Activated CD4-positive, alpha-beta memory T cell treated with anti-CD3 and anti-CD28 coated beads, Interleukin-2, amount 10 ng/mL, durations not matched to agents 7 days and 5 days (primary cell): ENCODE measurements around the gene BPIFB3. TPM values are rescaled to one million over a fixed set of nuclear protein-coding genes. Genes with fewer than 3 reads are reported as not detected.
"Not testable (repeated sequence)": the region's sequence is repeated elsewhere in the genome, so short reads cannot be mapped to it uniquely, and the experiment has no call there.

ENCODE experiments used
- CTCF ChIA-PET: fragments of 350-600 bp; sonication (Branson Sonifier 250); formaldehyde crosslinking; loops from one replicate; lab custom pipeline; 2021; ENCODE audit warnings: antibody characterized with exemption, inconsistent platforms; lab: Charles Lee
- POLR2A ChIA-PET: fragments of 350-600 bp; sonication (Branson Sonifier 250); formaldehyde crosslinking; loops from one replicate; lab custom pipeline; 2021; ENCODE audit warnings: antibody characterized with exemption; lab: Charles Lee
- DNase-seq: peaks from one replicate; pipeline ENCODE4 v3.0.0-alpha.2; 2020
- H3K27ac Mint-ChIP-seq: one replicate; pipeline ENCODE4 v1.8.0; 2021; ENCODE audit warnings: mild to moderate bottlenecking, mixed read lengths
- H3K27me3 Mint-ChIP-seq: one replicate; pipeline ENCODE4 v1.8.0; 2021; ENCODE audit warnings: mixed read lengths
- H3K36me3 Mint-ChIP-seq: one replicate; pipeline ENCODE4 v1.8.0; 2021; ENCODE audit warnings: low read depth, mixed read lengths
- H3K4me1 Mint-ChIP-seq: one replicate; pipeline ENCODE4 v1.8.0; 2021; ENCODE audit warnings: mixed read lengths
- H3K4me3 Mint-ChIP-seq: one replicate; pipeline ENCODE4 v1.8.0; 2021; ENCODE audit warnings: mild to moderate bottlenecking, mixed read lengths
- H3K9me3 Mint-ChIP-seq: one replicate; pipeline ENCODE4 v1.8.0; 2021; ENCODE audit warnings: mixed read lengths
- total RNA-seq, 2 experiments: library from RNA; stranded (reverse); gene quantifications; one replicate each; pipeline ENCODE4 v1.2.3, GENCODE V29; 2021

The BPIFB3 gene
- total RNA-seq, 2 experiments from 2014 or later: not detected

DNA sequence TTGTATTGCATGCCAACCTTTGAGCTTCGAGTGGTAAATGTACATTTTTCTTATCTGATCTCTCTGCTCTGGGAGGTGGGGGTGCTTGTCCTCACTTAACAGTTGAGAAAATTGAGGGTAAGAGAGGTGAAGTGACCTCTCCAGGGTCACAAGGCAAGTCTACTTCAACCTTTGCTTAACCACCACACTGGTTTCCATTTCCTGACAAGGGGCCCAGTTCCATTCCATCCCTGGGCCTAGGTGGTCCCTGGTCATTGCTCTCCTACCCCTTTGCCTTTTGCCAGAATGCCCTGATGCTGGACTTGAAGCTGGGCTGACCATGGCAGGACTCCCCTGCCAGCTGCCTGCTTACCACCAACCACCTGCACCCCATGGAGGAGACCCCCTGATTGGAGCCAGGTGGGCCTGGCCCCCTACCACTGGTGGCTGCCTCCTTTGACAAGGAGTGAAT lies 9.9 kb upstream of the BPIFB3 start:
- no peaks in the 10 kb centered on the region for H3K36me3 Mint-ChIP-seq
- POLR2A ChIA-PET: no interaction called here
- peaks cover 11% of the 10 kb centered on the region for H3K9me3 Mint-ChIP-seq
- H3K4me3 Mint-ChIP-seq: no peak overlapping the region
- DNase-seq: no peak
- CTCF ChIA-PET: interaction anchor here (0.5 kb wide), 1 partner anchor 1107 kb away, joined by 3 read pairs; no protein-coding TSS in a partner anchor
- H3K27me3 Mint-ChIP-seq: no peaks in the 10 kb centered on the region
- no peak overlapping the region for H3K27ac Mint-ChIP-seq
- H3K4me1 Mint-ChIP-seq: no peaks in the 10 kb centered on the region

GRCh38 chr20:33045129-33045721 lies 8.5 kb upstream of the BPIFB3 start:
- H3K27me3 Mint-ChIP-seq, DNase-seq, H3K4me3 Mint-ChIP-seq, H3K27ac Mint-ChIP-seq, H3K4me1 Mint-ChIP-seq, POLR2A ChIA-PET, CTCF ChIA-PET, H3K36me3 Mint-ChIP-seq: not testable (repeated sequence)
- H3K9me3 Mint-ChIP-seq: peaks cover 11% of the 10 kb centered on the region

DNA sequence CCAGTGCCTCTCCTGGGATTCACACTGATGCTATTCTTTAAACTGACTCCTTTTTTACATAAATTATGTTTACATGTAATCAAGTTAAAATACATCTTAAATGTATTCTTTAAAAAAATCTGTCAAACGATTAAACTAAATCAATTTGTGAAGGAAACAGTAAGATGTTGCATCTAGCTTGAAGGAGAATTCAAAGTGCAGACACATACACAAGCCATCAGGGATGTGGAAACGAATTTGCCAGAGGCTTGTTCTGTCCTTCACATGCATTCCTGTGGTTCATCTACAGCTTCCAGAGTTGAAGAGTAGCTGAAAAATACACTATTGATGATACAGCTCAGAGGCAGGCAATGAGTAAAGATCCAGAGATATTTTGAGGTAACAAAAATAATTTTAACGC lies 7.3 kb upstream of the BPIFB3 start:
- DNase-seq: no peak
- no peaks in the 10 kb centered on the region for H3K36me3 Mint-ChIP-seq
- H3K27me3 Mint-ChIP-seq: no peaks in the 10 kb centered on the region
- CTCF ChIA-PET: no interaction called here
- H3K4me3 Mint-ChIP-seq: no peak overlapping the region
- no peaks in the 10 kb centered on the region for H3K4me1 Mint-ChIP-seq
- H3K27ac Mint-ChIP-seq: no peak overlapping the region
- POLR2A ChIA-PET: no interaction called here
- H3K9me3 Mint-ChIP-seq: peaks cover 11% of the 10 kb centered on the region

DNA sequence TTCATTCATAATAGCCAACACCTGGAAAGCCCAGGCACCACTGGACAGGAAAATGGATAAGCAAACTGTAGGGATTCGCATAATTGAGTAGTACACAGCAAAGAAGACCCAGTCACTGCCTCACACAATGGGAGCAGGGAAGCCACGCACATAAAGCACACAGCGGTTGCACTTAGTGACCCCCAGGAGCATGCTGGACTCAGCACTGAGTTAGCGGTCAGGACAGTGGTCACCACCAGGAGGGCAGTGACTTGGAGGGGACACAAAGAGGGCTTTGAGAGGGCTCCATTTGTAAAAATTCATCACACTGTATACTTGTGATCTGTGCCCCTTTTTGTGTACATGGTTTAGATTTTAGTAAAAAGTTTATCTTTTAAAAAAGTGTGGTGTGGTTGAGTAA lies 2.4 kb upstream of the BPIFB3 start:
- Mint-ChIP-seq H3K27ac (no peak overlapping the region), H3K9me3 (peaks cover 2% of the 10 kb centered on the region), H3K36me3 (no peaks in the 10 kb centered on the region), H3K27me3 (no peaks in the 10 kb centered on the region), H3K4me1 (no peaks in the 10 kb centered on the region), H3K4me3 (no peak overlapping the region)
- CTCF ChIA-PET: no interaction called here
- POLR2A ChIA-PET: no interaction called here
- DNase-seq: no peak

DNA sequence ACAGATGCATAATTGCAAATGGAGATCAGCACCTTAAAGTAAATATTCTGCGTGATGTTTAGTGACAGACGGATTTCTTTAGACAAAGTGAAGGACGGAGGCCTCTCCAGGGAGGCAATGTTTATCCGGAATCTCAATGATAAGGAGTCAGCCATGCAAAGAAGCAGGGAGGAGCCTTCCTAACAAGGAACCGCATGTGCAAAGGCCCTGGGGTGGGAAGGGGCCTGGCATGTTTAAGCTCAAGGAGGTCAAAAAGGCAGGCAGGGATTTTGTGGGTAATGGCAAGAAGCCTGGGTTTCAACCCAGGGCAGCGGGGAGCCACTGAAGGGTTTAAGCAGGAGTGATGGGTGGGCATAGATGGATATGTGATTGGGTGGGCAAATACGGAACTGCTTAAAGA lies 678 bp downstream of the BPIFB3 start:
- CTCF ChIA-PET: no interaction called here
- POLR2A ChIA-PET: no interaction called here
- Mint-ChIP-seq H3K9me3 (no peaks in the 10 kb centered on the region), H3K36me3 (no peaks in the 10 kb centered on the region), H3K27ac (no peak overlapping the region), H3K4me3 (no peak overlapping the region), H3K4me1 (no peaks in the 10 kb centered on the region), H3K27me3 (no peaks in the 10 kb centered on the region)
- no peak for DNase-seq

DNA sequence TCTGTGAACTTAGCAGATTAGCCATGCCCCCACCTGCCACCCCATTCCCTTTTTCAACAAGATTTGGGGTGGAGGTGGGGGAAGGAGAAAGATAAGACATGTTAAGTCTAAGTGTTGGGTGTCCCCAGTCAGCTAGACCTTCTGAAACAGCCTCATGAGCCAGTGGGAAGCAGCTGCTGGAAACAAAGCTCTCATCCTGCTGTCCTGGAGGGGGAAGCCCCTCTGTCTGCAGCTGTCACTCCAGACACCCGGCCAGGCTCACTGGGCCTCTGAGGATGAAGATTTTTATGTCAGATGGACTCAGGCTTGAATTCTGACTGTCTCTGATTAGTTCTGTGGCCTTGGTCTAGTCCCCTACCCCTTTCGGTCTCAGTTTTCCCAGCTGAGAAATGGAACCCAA lies 1.1 kb downstream of the BPIFB3 start:
- no peak overlapping the region for H3K4me3 Mint-ChIP-seq
- DNase-seq: no peak
- no peaks in the 10 kb centered on the region for H3K9me3 Mint-ChIP-seq
- H3K4me1 Mint-ChIP-seq: no peaks in the 10 kb centered on the region
- POLR2A ChIA-PET: no interaction called here
- H3K36me3 Mint-ChIP-seq: no peaks in the 10 kb centered on the region
- no peaks in the 10 kb centered on the region for H3K27me3 Mint-ChIP-seq
- CTCF ChIA-PET: no interaction called here
- no peak overlapping the region for H3K27ac Mint-ChIP-seq

DNA sequence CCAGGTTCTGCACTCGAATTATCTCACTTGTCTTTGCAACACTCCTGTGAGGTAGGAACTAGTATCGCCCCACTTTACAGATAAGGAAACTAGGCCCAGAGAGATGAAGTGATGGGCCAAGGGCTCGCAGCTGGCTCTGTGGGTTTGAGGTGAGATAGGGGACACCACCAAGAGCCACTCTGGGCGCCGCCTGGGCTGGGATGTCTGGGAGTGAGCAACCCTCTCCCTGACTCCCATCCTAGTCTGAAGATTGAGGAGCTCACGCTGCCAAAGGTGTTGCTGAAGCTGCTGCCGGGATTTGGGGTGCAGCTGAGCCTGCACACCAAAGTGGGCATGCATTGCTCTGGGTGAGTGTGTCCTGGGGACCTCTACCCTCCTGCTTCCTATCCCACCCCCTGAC lies 5.4 kb downstream of the BPIFB3 start:
- DNase-seq: no peak
- Mint-ChIP-seq H3K36me3 (no peaks in the 10 kb centered on the region), H3K9me3 (no peaks in the 10 kb centered on the region), H3K4me1 (no peaks in the 10 kb centered on the region), H3K4me3 (no peak overlapping the region), H3K27me3 (no peaks in the 10 kb centered on the region), H3K27ac (no peak overlapping the region)
- ChIA-PET POLR2A (no interaction called here), CTCF (no interaction called here)

GRCh38 chr20:33059741-33060390 lies 6.2 kb downstream of the BPIFB3 start:
- no peak overlapping the region for H3K4me3 Mint-ChIP-seq
- DNase-seq: no peak
- no peak overlapping the region for H3K27ac Mint-ChIP-seq
- no peaks in the 10 kb centered on the region for H3K9me3 Mint-ChIP-seq
- no peaks in the 10 kb centered on the region for H3K36me3 Mint-ChIP-seq
- ChIA-PET CTCF (no interaction called here), POLR2A (no interaction called here)
- H3K27me3 Mint-ChIP-seq: no peaks in the 10 kb centered on the region
- H3K4me1 Mint-ChIP-seq: no peaks in the 10 kb centered on the region

- CTCF ChIA-PET: no interaction called here
- Mint-ChIP-seq H3K27me3 (no peaks in the 10 kb centered on the region), H3K9me3 (no peaks in the 10 kb centered on the region), H3K36me3 (no peaks in the 10 kb centered on the region), H3K27ac (no peak overlapping the region), H3K4me3 (no peak overlapping the region), H3K4me1 (no peaks in the 10 kb centered on the region)
- DNase-seq: no peak
- POLR2A ChIA-PET: no interaction called here
These were observed 7.9 kb downstream of the BPIFB3 start for GRCh38 chr20:33061658-33062028.

DNA sequence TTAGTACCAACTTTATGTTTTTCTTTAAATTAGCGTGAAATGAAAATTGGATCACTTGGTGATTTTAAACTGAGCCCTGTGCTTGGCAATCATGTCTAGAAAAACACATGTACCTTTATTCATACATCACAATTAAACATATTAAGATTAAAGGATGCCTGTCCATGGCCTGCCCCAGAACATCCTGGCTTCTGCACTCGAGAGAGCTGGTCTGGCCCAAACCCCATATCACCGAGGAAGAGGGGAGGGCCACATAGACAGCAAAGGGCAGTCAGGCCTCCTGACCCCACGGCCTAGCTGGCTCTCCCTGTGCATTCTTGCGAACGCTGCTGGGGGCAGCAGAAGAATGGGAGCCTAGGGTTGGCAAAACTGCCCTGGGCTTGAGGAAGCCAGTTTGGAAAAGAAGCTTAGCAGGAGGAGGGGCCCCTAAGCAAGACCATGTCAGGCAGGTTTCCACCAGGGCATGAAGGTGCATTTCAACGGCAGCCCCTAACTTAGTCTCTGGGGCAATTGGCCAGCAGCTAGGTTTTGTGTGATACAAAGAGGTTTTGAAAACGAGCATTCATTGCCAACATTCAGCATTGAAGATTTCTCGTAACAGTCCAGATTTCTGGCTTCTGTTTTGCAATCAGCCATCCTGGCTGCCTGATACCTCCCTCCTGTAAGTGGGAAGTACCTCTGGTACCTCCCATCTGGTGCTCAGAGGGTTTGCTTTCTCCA lies 8.6 kb downstream of the BPIFB3 start:
- H3K9me3 Mint-ChIP-seq: no peaks in the 10 kb centered on the region
- H3K27ac Mint-ChIP-seq: no peak overlapping the region
- H3K36me3 Mint-ChIP-seq: no peaks in the 10 kb centered on the region
- H3K27me3 Mint-ChIP-seq: no peaks in the 10 kb centered on the region
- H3K4me3 Mint-ChIP-seq: no peak overlapping the region
- POLR2A ChIA-PET: no interaction called here
- DNase-seq: no peak
- CTCF ChIA-PET: no interaction called here
- H3K4me1 Mint-ChIP-seq: no peaks in the 10 kb centered on the region

DNA sequence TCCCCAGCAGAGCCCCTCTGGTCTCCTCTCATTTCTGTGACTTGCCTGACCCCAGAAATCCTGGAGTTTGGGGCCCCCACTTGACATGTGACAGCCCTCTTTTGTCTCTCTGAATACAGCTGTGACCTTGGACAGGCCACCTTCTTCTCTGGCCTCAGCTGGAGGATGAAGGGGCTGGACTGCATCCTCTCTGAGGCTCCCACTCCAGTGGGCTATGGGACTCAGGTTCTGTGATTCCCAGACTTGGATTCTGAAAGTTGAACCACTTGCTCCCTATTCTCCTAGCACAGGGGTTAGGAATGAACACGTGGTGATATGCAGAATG lies 9.1 kb downstream of the BPIFB3 start:
- Mint-ChIP-seq H3K27ac (no peak overlapping the region), H3K36me3 (no peaks in the 10 kb centered on the region), H3K4me3 (no peak overlapping the region), H3K27me3 (no peaks in the 10 kb centered on the region), H3K4me1 (no peaks in the 10 kb centered on the region), H3K9me3 (no peaks in the 10 kb centered on the region)
- POLR2A ChIA-PET: no interaction called here
- CTCF ChIA-PET: no interaction called here
- no peak for DNase-seq

- DNase-seq: no peak
- POLR2A ChIA-PET: no interaction called here
- no peaks in the 10 kb centered on the region for H3K9me3 Mint-ChIP-seq
- H3K4me3 Mint-ChIP-seq: no peak overlapping the region
- H3K36me3 Mint-ChIP-seq: no peaks in the 10 kb centered on the region
- H3K27ac Mint-ChIP-seq: no peak overlapping the region
- no peaks in the 10 kb centered on the region for H3K4me1 Mint-ChIP-seq
- CTCF ChIA-PET: no interaction called here
- H3K27me3 Mint-ChIP-seq: no peaks in the 10 kb centered on the region
These were observed 9.6 kb downstream of the BPIFB3 start for GRCh38 chr20:33063271-33063670.

DNA sequence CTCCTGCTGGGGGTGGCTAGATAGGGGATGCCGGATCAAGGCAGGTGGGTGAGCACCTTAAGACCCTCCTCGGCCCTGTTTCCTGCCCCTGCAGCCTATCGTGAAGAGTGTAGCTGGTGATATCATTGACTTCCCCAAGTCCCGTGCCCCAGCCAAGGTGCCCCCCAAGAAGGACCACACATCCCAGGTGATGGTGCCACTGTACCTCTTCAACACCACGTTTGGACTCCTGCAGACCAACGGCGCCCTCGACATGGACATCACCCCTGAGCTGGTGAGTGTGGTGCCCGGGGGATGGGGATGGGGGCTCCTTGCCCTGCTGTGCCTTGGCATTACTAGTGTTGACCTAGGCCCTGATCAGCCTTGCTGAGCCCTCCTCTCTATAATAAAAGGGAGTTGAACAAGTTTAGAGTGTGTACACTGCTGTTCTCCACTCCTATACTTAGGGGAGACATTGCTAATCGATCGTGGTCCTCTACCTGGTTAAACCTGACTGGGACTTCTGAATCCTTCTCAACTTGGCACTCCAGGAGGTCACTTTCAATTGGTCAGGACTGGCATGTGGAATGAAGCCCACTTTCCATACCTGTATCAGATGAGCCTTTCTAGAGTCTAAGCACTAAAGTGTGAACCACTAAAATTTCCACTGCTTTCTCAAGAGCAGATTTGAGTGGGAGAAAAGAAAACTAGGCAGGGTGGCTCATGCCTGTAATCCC lies 11.0 kb downstream of the BPIFB3 start:
- ChIA-PET CTCF (no interaction called here), POLR2A (no interaction called here)
- no peaks in the 10 kb centered on the region for H3K36me3 Mint-ChIP-seq
- H3K4me1 Mint-ChIP-seq: no peaks in the 10 kb centered on the region
- H3K27ac Mint-ChIP-seq: no peak overlapping the region
- no peak for DNase-seq
- H3K4me3 Mint-ChIP-seq: no peak overlapping the region
- no peaks in the 10 kb centered on the region for H3K27me3 Mint-ChIP-seq
- no peaks in the 10 kb centered on the region for H3K9me3 Mint-ChIP-seq
